GM19438 (cell line): ENCODE data around the gene PLBD2.

ENCODE experiments used
- ATAC-seq: cut with Tn5 transposase; IDR thresholded peaks from one replicate; pipeline ENCODE4 v1.9.1; 2021; ENCODE audit warnings: low read depth; ENCODE audit not compliant: unreplicated experiment

The PLBD2 gene

GRCh38 chr12:113413488-113413939, 55.1 kb downstream of the PLBD2 start:
- ATAC-seq, result no peak

DNA sequence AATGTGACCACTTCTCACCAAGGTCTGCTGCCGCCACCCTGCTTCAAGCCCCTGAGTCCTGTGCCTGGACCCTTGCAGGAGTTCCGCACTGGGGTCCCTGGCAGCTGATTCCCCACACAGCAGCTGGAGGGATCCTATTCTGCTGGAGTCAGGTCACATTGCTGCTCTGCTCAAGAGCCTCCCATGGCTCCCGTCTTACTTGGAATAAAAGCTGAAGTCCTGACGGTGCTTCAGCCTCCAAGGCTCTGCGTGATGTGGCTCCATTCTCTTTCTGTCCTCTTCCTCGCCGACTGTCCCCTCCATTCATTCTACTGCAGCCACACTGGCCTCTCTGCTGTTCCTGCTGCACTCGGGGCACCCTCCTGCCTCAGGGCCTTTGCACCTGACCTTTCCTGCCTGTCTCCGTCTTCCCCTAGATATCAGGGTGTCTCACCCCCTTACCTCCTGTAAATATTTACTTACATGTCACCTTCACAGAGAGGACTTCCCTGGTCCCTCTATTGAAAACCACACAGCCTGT, 56.2 kb downstream of the PLBD2 start:
- ATAC-seq, result no peak

- no peak for ATAC-seq
These were observed 57.8 kb downstream of the PLBD2 start for GRCh38 chr12:113416091-113416754.

- ATAC-seq, result no peak
These were observed 60.0 kb downstream of the PLBD2 start for GRCh38 chr12:113418213-113418879.

DNA sequence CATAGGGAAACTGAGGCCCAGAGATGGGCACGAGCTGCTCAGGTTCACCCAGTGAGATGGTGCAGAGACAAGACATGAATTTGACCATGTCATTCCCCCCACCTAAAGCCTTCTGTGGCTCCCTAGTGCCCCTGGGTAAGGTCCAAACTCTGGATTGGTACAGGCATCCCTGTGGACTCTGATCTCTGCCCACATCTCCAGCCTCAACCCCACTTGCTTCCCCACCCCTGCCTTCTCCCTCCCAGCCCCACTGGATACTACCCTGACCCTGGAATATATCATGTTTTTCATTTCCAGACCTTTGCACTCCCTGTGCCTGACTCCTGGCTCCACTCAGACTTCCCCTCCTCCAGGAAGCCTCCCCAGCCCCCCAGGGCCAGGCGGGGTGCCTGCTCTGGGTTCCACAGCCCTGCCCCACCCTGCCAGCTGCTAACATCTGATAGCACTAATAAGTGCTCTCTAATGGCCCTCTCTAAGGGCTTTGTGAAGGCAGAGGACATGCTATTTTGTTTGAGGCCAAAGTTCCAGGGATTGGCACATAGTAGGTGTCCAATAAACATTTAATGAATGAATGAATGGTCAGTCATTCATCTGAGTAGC, 62.7 kb downstream of the PLBD2 start:
- ATAC-seq, result no peak

DNA sequence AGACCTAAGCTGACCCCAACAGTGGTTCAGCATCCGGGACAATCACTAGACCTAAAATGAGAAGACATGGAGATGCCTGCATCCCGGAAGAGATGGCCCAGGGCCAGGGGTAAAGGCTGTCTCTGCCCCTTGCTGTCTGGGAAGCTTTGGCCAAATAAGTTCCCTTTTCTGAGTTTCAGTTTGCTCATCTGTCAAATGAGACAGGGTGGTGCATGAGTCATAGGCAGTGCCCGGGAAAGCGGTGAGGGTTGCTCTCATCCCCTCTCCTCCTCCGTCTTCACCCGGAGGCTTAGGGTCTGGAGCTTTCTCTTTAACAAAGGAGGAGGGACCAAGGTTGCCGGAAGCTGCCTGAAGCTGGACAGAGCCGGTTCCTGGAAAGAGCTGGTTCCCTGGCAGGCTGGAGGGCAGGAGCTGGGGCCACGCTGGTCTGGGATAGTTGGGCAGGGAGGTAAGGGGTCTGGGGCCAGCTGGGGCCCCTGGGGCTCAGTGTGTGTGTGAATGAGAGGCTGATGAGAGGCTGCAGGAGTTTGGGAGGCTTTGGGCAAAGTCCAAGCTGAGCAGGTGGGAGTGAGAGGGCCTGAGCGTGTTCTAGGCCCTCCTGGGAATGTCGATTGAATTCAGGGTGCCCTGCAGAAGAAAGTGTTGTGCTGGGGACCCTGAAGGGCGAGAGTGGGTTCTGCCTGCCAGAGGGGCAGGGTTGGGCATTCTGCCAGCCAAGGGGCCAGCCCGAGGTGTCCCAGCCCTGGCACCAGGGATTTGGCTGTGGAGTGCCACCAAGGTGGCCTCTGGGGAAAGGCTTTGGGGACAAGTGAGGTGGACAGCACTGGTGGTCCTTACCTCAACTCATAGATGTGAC, 63.9 kb downstream of the PLBD2 start, which contains the start of gene SDSL:
TSS of gene SDSL (plus strand) at position 351 of the 856 bp plus-strand sequence. CDS start 5,603 bp downstream, outside the sequence.
- ATAC-seq, result peak; percentile 79

- no peak for ATAC-seq
These were observed 64.7 kb downstream of the PLBD2 start for GRCh38 chr12:113422886-113423669.

DNA sequence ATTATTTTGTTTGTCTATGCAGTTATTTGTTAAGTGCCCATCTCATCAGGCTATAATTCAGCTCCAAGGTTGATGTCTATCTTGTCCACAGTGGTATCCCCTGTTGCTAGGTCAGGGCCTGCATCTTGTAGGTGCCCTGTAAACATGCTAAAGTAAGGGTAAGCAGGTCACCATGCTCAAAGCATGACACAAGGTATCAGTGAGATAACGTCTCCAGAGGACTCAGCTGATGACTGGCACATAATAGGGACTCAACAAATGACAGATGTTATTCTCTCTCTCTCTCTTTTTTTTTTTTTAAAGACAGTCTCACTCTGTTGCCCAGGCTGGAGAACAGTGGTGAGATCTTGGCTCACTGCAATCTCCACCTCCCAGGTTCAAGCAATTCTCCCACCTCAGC, 66.1 kb downstream of the PLBD2 start:
- ATAC-seq, result no peak

DNA sequence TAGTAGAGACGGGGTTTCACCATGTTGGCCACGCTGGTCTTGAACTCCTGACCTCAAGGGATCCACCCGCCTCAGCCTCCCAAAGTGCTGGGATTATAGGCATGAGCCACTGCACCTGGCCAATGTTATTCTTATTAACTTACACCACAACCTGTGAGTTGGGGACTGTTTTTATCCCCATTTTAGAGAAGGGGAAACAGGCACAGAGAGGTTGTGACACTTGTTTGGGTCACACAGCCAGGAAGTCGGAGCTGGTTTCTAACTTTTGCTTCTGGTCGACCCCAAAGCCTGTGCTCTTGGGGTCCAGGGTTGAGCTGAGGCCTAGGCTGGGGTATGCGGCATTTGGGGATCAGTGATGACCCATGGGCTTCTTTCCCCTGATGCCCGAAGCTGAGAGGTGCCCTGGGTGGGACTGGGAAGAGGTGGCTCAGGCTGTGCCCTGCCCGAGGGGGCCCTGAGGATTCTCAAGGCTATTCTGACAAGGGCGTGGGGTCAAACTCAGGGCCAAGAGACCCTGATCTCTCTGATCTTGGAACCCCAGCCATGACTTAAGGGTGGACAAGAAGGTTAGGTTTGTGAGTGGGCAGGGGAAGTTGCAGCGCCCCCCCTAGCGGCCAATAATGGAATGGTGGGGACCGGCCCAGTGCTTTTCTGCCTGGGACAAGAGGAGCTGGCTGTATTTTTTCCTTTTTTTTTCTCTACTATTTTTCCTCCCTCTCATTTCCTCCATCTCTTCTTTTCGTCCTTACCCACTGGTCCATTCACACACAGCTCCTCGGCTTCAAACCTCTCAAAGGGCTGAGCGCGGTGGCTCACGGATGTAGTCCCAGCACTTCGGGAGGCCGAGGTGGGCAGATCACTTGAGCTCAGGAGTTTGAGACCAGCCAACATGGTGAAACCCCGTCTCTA, 66.8 kb downstream of the PLBD2 start:
- ATAC-seq, result no peak

DNA sequence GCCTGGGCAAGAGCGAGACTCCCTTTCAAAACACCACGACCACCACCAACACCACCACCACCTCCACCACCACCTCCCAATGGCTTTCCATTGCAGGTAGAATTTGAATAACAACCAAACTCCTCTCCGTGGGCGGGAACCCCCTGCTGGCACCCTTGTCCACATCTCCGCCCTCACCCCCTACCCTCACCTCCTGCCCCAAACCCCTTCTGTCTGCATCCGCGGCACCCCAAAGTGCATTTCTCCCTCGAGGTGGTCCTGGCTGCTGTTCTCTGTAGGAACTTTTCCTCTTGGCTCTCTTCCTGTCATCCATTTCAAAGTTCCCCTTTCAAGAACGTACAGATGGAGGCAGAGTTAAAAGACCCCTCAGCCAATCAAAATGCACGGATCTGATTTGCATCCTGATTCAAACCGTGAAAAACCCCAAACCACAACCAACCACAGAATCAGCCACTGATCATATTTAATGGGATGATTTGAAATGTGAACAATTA, 67.6 kb downstream of the PLBD2 start:
- no peak for ATAC-seq

GRCh38 chr12:113427882-113428281, 69.5 kb downstream of the PLBD2 start:
- no peak for ATAC-seq

- no peak for ATAC-seq
These were observed 70.1 kb downstream of the PLBD2 start for GRCh38 chr12:113428482-113428881.

- no peak for ATAC-seq
These were observed 74.6 kb downstream of the PLBD2 start for GRCh38 chr12:113432986-113433385.

DNA sequence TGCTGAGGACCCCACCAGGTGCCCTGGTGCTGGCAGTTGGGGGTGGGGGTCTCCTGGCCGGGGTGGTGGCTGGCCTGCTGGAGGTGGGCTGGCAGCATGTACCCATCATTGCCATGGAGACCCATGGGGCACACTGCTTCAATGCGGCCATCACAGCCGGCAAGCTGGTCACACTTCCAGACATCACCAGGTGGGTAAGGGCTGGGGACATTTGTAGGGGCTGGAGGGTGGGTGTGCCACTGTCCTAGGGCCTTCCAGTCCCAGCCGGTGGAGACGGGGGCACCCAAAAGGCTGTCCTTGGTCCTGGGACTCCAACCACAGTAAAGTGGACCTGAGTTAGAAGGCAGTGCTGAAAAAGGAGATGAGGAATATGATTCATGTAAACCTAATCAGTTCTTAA, 77.0 kb downstream of the PLBD2 start:
- no peak for ATAC-seq

DNA sequence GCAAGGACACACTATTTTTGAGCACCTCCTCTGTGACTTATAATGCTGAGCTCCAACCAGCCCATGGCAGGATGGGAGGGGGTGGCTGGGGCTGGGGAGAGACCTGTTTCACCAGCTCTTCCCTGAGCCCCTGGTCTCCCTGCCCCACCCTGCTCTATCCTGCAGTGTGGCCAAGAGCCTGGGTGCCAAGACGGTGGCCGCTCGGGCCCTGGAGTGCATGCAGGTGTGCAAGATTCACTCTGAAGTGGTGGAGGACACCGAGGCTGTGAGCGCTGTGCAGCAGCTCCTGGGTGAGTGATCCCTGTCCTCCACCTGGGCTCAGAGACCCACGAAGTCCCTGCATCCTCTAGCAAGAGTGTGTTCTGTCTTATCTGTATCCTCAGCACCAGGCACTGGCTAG, 78.2 kb downstream of the PLBD2 start:
- ATAC-seq, result no peak

DNA sequence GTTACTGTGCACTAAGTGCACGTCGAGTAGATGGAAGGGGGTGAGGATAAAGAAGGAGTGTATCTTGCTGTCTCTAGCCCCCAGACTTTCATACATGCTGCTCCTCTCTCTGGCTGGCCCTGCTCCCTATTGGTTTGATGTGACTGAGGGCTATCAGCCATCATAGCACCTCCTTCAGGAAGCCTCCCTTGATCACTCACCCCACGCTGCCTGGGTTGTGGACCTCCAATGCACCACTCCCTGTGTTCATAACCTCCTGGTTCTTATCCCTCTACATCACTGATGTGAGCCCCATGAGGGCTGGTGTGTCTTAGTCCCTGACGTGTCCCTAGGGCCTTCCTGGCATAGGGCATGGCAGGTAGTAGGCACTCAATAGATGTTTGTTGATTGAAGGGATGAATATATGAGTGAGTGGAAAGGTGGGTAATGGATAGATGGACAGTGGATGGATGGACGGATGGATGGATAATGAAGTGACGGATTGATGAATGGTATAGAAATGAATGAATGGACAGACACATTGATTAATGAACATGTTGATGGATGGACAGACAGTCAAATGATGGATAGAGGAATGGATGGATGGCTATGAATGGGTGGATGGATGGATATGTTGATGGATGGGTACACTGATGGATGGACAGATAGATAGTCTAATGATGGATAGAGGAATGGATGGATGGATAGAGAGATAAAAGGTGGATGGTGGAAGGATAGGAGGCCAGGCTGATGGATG, 78.8 kb downstream of the PLBD2 start:
- ATAC-seq, result no peak

GRCh38 chr12:113437729-113438100, 79.3 kb downstream of the PLBD2 start:
- ATAC-seq, result no peak
